Measurements from ENCODE around the gene SARDH.

DNA sequence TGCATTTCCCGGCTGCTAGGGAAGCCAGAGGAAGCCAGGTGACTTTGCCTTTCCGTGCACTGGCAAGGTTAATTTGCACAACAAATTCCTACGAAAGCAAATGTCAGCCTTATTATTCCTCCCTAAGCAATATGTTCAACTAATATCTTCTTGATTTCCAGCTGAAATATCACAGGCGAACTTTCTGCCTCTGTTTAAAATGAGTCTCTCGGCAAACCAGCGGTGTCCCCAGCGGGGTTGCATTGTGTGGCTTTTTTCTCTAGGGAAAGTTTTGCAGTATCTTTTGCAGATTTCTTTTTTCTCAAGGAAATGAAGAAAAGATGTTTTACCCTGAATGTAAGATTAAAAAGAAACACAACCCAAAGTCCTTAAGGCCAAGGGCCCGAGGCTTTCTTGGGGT, 100.1 kb downstream of the SARDH start:
- TF ChIP-seq, protein P1, sequence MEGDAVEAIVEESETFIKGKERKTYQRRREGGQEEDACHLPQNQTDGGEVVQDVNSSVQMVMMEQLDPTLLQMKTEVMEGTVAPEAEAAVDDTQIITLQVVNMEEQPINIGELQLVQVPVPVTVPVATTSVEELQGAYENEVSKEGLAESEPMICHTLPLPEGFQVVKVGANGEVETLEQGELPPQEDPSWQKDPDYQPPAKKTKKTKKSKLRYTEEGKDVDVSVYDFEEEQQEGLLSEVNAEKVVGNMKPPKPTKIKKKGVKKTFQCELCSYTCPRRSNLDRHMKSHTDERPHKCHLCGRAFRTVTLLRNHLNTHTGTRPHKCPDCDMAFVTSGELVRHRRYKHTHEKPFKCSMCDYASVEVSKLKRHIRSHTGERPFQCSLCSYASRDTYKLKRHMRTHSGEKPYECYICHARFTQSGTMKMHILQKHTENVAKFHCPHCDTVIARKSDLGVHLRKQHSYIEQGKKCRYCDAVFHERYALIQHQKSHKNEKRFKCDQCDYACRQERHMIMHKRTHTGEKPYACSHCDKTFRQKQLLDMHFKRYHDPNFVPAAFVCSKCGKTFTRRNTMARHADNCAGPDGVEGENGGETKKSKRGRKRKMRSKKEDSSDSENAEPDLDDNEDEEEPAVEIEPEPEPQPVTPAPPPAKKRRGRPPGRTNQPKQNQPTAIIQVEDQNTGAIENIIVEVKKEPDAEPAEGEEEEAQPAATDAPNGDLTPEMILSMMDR (IDR thresholded peaks at IDR 0.05), result no peak
- TF ChIP-seq POLR2A (IDR thresholded peaks at IDR 0.05), result no peak

Data from right lobe of liver (tissue), 4 donors.